GM18499 (cell line): ENCODE measurements around the gene ABR.

Experiments used
- ATAC-seq: cut with Tn5 transposase; IDR thresholded peaks from one replicate; pipeline ENCODE4 v1.9.1; 2021; ENCODE audit warnings: moderate number of reproducible peaks; ENCODE audit not compliant: insufficient read depth, unreplicated experiment

Gene ABR

GRCh38 chr17:1179818-1180742 is at the start of gene ABR:
Gene ABR, minus strand, starts transcription at chr17:1179981. Its CDS starts 254 bp downstream, at chr17:1179727.
- ATAC-seq, result no peak

DNA sequence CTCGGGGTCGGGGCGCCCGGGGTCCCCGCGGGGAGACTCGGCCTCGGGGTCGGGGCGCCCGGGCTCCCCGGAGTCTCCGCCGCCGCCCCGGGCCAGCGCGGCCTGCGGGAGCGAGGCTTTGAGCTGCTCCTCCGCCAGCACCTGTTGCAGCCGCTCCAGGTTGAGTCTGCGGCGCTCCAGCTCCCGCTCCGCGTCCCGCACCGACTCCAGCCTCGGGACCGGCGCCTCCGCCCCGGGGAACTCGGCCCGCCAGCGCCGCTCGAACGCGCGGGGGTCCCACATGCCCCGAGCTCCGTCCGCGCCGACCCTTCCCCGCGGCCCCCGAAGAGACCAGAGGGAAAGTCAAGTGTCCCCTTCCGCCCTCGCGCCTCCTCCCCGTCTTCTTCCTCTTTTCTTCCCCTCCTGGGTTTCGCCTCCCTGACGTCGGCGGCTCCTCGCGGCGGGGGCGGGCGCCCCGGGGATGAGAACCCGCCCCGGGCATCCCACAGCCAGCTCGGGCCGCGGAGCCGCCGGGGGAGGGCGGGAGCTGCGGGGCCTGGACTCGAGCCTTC is 49.6 kb upstream of the ABR start:
- no peak for ATAC-seq

DNA sequence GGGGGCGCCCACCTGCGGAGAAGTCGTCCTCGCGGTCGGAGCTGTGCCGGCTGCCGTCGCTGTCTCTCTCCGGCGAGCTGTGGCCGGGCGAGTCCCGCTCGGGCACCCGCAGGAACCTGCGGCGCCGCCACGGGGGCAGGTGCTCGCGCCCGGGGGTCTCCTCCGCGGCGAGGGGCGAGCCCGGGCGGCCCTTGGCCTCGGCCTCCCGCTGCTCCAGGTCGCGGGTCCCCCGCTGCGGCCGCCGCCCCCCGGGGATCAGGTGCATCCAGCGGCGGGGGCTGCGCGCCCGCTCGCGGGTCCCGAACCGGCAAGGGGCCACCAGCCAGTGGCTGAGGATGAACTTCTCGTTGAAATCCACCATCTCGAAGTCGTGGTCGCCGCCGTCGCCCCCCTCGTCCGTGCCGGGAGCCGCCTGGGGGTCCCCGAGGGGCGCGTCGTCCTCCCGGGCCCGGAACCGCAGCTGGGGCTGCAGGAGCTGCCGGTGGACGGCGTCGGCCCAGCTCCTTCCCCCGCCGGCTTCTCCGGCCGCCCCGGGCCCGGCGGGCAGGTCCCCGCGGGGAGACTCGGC is 49.1 kb upstream of the ABR start:
- ATAC-seq, result no peak

DNA sequence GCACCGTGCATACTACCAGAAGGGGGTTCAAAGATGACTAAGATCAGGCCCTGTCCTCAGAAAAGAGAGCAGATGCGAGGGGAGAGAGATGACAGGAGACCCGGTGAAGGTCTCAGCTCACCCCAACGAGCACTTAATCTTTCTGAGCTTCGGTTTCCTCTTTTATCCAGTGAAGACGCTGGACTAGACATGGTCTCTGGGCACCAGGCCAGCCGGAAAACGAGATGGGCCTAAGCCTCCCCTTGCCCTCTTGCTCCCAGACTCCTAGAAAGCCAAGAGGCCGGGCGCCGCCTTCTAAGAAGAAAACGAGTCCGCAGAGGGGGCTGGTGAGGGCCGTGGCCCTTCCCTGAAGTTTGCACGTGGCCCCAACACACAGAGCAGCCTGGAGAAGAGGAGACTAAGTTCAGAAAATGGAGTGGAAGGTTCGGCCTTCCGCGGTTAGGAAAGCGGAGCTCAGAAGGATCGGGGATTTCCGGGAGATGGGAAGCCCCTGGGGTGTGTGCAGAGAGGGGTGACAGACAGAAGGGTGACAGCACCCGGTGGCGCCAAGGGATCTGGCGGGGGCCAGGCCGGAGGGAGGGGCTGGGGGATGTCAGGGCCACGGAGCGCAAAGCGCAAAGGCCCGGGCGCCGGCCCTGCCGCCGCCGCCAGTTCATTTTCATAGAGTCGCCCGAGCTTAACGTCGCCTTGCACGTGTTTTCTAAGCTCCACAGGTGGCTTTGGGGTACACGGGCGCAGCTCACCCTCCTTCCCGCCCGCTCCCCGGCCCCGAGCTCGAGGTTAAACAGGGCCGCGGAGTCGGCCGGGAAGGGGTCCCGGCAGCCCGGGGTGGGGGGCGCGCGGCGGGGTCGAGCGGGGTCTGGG is 48.4 kb upstream of the ABR start:
- no peak for ATAC-seq

DNA sequence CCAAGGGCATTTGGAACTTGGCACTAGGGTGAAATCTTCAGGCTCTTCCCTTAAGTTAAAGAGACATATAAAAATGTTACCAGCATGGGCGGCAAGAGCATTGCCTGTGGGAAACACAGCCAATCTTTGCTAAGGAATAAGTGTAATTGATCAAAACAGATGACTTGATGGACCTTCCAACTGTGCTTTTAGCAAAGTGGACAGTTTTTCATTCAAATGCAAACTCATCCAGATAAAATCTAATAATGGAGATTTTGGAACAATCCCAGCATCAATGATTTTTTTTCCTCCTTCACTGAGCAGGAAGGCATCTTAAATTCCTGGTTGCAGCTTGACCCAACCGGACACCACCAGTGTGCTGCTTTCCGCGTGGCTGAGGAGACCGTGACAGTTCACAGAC is 47.6 kb upstream of the ABR start:
- ATAC-seq, result no peak

DNA sequence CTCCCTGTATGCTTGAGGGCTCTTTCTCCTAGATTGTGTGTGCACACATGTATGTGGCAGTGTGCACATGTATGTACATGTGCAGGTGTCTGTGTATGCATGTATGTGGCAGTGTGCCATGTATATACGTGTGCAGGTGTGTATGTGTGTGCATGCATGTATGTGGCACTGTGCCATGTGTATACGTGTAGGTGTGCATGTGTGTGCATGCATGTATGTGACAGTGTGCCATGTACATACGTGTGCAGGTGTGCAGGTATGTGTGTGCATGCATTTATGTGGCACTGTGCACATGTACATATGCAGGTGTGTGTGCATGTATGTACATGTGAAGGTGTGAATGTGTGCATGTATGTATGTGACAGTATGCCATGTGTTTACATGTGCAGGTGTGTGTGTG is 46.5 kb upstream of the ABR start:
- no peak for ATAC-seq

DNA sequence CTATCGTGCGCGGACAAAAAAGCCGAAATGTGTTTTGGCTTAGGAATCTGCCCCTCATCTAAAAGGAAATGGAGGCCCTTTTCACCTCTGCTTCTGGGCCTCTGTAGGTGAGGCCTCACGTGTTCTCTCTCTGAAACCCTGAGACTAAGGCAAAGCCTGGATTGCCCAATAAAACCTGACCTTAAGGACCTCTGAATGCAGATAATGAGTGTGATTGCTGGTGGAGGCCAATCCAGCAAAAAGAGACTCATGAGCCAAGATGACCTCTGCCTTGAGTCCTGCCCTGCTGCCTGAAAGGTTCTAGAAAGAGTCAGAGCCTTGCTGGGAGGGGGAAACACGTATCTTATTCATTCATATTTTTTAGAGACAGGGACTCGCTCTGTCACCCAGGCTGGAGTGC is 44.5 kb upstream of the ABR start:
- no peak for ATAC-seq

DNA sequence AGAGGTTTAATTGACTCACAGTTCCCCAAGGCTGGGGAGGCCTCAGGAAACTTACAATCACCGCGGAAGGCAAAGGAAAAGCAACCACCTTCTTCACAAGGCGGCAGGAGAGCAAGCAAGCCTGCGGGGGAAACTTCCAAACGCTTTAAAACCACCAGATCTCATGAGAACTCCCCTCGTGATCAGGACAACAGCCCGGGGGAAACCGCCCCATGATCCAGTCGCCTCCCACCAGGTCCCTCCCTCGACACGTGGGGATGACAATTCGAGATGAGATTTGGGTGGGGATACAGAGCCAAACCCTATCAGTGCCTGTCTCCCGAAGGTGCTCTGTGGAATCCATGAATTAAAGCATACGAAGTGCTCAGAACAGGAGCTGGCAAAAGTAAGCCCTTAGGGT is 43.9 kb upstream of the ABR start:
- ATAC-seq, result no peak

DNA sequence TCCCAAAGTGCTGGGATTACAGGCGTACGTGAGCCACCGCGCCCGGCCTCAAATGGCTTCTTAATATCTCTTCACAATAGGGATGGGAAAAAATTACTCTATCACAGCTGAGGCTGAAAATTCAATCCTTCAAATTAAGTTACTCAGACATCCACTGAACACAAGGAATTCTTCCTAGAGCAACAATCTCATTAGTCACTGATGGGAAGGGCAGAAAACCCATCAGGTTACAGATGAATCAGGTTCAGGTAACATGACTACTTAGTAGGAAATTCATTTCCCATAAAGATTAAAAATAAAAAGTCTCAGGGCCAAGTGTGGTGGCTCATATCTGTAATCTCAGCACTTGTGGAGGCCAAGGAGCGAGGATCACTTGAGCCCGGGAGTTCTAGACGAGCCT is 42.5 kb upstream of the ABR start:
- no peak for ATAC-seq

DNA sequence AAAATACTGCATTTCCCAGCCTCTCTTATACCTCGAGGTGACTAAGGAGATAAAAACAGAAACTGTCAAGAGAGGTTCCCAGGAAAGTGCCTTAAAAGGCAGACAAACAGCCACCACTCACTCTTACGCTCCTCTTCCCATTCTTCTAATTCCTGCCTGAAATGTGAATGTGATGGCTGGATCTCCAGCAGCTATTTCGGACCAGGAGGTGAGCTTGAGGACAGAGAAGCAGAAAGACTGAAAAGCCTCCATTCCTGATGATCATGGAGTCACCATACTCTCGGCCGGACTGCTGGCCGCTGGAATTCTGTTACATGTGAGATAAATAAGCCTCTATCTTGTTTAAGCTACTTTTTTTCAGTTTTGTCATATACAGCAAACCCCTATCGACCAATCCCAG is 41.4 kb upstream of the ABR start:
- no peak for ATAC-seq

GRCh38 chr17:1220346-1220745 is 40.6 kb upstream of the ABR start:
- ATAC-seq, result no peak

- ATAC-seq, result no peak
These were observed 37.3 kb upstream of the ABR start for GRCh38 chr17:1217089-1217385.

DNA sequence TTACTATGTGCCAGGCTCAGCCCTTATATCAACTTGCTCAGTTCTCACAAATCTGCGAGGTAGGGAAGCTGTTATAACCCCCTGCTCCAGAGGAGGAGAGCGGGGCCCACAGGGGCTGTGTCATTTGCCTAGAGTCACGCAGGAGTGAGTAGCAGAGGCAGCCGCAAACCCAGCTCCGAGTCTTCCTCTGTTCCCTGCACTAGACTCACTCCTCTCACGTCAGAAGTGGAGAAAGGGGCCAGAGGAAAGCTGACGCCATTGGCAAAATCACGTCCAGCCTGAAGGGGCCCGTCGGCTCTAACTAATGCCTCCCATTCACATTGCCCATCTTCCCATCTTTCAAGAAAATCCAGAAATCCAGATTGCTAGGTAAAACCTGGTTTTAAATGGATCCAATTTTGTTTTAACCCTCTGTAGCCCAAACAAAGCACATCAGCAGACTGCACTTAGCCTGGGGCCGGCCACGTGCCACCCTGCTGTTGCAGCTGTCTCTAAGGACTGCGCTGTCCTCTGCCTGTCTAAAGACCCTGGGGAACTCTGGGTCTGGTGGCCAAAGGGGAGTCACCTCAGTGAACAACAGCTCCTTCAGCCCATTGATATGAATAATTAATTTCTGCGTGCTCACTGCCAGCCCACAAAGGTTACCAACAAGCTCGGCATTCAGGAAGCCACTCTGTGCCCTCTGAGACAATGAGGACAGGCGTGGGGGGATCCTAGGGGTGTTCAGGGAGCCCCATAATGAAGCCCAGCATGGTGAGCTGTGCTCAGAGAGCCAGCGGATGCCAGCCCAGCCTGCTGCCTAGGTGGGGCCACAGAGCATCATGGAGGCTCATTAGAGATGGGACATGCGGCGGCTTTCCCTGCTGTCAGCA is 36.7 kb upstream of the ABR start:
- ATAC-seq, result no peak

GRCh38 chr17:1212946-1213345 is 33.2 kb upstream of the ABR start:
- ATAC-seq, result no peak

DNA sequence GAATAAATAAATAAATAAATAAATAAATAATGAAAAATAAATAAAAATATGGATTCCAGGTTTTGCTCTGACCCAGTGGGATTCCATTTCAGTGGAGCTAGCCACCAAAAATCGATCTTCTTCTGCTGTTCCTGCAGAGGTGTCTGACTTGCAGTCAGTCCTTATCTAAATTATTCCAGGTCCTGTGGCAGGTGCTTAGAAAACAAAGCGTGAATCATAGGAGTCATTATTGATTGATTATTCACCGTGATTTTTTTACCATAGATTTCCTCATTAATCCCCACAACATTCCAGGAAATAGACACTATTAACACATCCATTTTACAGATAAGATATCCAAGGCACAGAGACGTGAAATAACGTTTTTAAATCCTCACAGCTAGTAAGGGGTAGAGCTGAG is 31.5 kb upstream of the ABR start:
- ATAC-seq, result no peak

DNA sequence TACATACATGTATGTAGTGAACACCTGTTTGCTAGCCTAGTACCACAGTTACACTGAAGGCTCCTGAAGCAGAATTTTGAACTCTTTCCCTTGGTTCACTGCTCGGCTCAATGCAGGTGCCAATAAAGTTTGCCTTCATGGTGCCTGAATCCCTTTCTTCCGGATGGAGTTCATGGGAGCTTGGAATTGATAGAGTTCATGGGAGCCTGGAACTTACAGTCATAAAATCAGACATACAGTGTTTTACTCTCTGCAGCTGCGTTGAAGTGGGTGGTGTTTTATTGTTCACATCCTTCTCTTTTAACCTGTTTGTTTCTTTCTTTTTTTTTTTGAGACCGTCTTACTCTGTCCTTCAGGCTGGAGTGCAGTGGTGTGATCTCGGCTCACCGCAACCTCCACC is 29.2 kb upstream of the ABR start:
- no peak for ATAC-seq

DNA sequence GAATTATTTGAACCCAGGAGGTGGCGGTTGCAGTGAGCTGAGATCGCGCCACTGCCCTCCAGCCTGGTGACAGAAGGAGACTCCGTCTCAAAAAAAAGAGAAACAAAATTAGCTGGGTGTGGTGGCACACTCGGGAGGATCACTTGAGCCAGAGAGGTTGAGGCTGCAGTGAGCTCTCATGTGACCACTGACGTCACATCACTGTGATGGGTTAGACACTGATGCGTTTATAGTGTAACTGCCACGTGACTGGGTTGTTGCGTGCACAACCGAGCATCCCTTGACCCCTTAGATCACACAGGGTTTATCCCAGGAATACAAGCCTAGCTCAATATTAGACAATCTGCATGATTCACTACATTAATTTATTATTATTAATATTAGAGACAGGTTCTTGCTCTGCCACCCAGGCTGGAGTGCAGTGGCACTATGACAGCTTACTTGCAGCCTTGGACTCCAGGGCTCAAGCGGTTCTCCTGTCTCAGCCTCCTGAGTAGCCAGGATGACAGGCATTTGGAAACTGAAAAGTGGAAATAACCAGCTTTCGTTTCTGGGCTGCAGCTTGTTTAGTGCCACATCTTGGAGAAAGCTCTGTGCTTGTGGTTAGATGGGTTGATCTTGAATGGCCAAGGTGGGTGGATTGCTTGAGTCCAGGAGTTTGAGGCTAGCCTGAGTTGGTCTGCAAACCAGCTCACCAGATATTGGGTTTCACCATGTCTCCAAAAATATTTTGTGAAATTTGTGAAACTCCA is 26.4 kb upstream of the ABR start:
- ATAC-seq, result no peak

DNA sequence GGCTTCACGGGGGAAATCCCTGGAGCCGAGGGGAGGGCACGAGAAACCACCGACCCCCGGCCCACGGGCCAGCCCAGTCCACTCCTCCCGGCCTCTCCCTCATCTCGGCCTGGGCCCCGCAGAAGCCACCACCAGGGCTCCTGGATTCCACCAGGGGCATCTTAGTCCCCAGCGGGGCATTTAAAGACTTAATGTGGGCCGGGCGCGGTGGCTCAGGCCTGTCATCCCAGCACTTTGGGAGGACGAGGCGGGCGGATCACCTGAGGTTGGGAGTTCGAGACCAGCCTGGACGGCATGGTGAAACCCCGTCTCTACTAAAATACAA is 24.1 kb upstream of the ABR start:
- ATAC-seq, result no peak

DNA sequence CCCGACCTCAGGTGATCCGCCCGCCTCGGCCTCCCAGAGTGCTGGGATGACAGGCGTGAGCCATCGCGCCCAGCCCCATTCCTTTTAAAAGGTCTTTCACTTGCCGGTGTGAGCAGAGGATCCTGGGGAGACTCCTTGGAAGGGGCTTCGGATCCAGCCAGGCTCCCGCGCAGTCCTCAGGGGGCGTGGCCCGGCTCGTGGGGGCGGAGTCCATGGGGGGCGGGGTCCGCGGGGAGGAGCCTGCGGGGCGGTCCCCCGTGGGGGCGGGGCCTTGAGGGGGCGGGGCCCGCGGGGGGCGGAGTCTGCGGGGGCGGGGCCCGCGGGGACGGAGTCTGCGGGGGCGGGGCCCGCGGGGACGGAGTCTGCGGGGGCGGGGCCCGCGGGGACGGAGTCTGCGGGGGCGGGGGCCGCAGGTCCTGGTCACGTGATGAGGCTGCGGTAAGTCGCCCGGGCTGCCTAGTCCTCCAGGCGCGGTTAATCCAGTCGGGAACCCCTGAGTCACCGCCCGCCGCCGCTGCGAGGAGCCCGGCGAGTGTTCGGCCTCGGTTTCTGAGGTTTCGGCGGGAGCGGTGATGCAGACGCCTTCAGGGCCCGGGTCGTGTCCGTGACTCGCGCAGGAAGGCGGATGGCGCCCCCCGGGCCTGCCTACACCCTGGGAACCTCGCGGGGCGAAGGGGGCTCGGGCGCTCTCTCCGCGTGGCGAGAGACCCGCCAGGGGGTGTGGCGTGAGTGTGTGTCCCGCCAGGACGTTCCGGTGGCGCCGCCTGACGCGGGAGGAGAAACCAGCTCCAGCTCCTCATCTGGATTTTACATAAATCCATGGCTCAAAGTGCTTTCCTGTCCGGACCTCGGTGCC is 23.6 kb upstream of the ABR start:
- ATAC-seq, result no peak
